ENCODE measurements around the gene CAPN10. TPM values are rescaled to one million over a fixed set of nuclear protein-coding genes. Genes with fewer than 3 reads are reported as not detected.

The CAPN10 gene
- total RNA-seq, 1 donor from 2014 or later, result 61.8 TPM

DNA sequence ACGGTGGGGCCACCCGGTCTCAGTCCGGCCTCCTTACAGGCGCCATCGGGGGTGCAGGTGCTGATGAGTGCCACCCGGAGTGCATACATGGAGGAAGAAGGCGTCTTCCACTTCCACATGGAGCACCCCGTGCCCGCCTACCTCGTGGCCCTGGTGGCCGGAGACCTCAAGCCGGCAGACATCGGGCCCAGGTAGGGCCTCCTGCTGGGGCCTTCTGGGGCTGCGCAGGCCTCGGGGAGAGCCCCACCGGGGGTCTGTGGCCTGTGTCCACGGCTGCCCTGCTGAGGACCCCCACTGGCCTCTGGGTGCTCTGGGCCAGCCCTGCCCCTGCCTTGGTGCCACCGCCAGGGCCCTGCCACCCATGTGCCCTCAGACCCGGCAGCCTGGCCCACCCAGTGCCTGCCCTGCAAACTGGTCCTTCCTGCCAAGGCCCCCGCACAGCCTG lies 13.4 kb upstream of the CAPN10 start:
- no peak overlapping the region for H3K4me3 Mint-ChIP-seq
- POLR2A ChIA-PET, result no interaction called here
- peaks cover 35% of the 10 kb centered on the region for H3K36me3 Mint-ChIP-seq (ENCODE audit: low read depth)
- intact Hi-C loops (cut with micrococcal nuclease), result no loop called here
- TF ChIP-seq, protein P1, sequence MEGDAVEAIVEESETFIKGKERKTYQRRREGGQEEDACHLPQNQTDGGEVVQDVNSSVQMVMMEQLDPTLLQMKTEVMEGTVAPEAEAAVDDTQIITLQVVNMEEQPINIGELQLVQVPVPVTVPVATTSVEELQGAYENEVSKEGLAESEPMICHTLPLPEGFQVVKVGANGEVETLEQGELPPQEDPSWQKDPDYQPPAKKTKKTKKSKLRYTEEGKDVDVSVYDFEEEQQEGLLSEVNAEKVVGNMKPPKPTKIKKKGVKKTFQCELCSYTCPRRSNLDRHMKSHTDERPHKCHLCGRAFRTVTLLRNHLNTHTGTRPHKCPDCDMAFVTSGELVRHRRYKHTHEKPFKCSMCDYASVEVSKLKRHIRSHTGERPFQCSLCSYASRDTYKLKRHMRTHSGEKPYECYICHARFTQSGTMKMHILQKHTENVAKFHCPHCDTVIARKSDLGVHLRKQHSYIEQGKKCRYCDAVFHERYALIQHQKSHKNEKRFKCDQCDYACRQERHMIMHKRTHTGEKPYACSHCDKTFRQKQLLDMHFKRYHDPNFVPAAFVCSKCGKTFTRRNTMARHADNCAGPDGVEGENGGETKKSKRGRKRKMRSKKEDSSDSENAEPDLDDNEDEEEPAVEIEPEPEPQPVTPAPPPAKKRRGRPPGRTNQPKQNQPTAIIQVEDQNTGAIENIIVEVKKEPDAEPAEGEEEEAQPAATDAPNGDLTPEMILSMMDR (IDR thresholded peaks at IDR 0.05), result no peak
- no peaks in the 10 kb centered on the region for H3K9me3 Mint-ChIP-seq
- H3K27me3 Mint-ChIP-seq, result no peaks in the 10 kb centered on the region
- DNase-seq (no peak), ATAC-seq (ENCODE audit: low read depth) (no peak)
- CTCF ChIA-PET, result no interaction called here
- H3K27ac Mint-ChIP-seq, result no peak overlapping the region
- H3K4me1 Mint-ChIP-seq, result peaks cover 23% of the 10 kb centered on the region

- ATAC-seq (ENCODE audit: low read depth), result no peak
- no peak for DNase-seq
- POLR2A ChIA-PET, result interaction anchor here (1.5 kb wide), 1 partner anchor 11 kb away, joined by 3 read pairs; no protein-coding TSS in a partner anchor
- H3K4me3 Mint-ChIP-seq, result no peak overlapping the region
- H3K27me3 Mint-ChIP-seq, result no peaks in the 10 kb centered on the region
- no peaks in the 10 kb centered on the region for H3K9me3 Mint-ChIP-seq
- CTCF ChIA-PET, result no interaction called here
- intact Hi-C loops (cut with micrococcal nuclease), result no loop called here
- H3K36me3 Mint-ChIP-seq (ENCODE audit: low read depth), result peaks cover 38% of the 10 kb centered on the region
- peaks cover 23% of the 10 kb centered on the region for H3K4me1 Mint-ChIP-seq
- TF ChIP-seq, protein P1 (IDR thresholded peaks at IDR 0.05), result no peak
- H3K27ac Mint-ChIP-seq, result no peak overlapping the region
These were observed 12.8 kb upstream of the CAPN10 start for GRCh38 chr2:240573516-240574385.

- Mint-ChIP-seq H3K27ac (no peak overlapping the region), H3K4me3 (no peak overlapping the region), H3K9me3 (no peaks in the 10 kb centered on the region), H3K36me3 (ENCODE audit: low read depth) (peaks cover 38% of the 10 kb centered on the region), H3K4me1 (peaks cover 26% of the 10 kb centered on the region), H3K27me3 (no peaks in the 10 kb centered on the region)
- CTCF ChIA-PET, result no interaction called here
- no peak for DNase-seq
- POLR2A ChIA-PET, result interaction anchor here (0.5 to 1.5 kb wide), 2 partner anchors 10 to 11 kb away, joined by 3 read pairs; no protein-coding TSS in a partner anchor
- no peak for ATAC-seq (ENCODE audit: low read depth)
- TF ChIP-seq, protein P1 (IDR thresholded peaks at IDR 0.05), result no peak
- intact Hi-C loops (cut with micrococcal nuclease), result no loop called here
These were observed 12.0 kb upstream of the CAPN10 start for GRCh38 chr2:240574386-240575100.

DNA sequence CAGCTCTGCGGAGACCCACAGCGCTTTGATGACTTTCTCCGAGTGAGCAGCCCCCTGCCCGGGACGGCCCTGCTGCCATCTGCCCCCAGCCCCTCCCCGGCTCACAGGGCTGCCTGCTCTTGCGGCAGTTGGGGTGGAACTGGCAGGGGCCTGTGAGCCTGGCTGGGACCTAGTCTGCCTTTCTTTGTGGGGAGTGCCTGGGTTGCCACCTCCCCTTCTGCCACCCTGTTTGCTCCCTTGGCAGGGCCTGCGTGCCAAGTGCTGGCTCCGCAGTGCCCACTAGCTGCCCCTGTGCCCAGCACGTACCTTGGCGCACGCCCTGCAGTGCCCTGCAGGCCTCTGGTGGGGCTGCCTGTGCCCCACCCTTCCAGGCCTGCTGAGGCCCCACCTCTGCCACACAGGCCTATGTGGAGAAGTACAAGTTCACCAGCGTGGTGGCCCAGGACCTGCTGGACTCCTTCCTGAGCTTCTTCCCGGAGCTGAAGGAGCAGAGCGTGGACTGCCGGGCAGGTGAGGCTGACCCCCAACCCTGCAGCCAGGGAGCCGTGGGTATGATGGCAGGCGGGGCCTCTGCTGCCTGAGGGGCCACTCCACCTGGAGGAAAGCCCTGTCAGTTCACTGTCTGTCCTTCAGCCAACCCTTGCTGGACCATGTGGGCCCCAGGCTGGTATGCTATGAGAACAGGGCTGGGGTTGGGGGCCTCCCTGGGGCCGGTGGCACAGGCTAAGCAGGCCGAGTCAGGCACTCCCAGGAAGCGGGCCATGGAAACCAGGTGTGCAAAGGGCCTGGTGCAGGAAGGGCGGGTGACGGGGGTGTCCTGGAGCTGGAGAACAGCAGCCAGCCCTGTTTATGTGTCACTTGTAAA lies 11.2 kb upstream of the CAPN10 start:
- Mint-ChIP-seq H3K4me3 (no peak overlapping the region), H3K36me3 (ENCODE audit: low read depth) (peaks cover 44% of the 10 kb centered on the region), H3K4me1 (peaks cover 26% of the 10 kb centered on the region), H3K9me3 (no peaks in the 10 kb centered on the region), H3K27me3 (no peaks in the 10 kb centered on the region), H3K27ac (no peak overlapping the region)
- ATAC-seq (ENCODE audit: low read depth), result no peak
- TF ChIP-seq, protein P1 (IDR thresholded peaks at IDR 0.05), result no peak
- intact Hi-C loops (cut with micrococcal nuclease), result no loop called here
- DNase-seq, result no peak
- CTCF ChIA-PET, result no interaction called here
- POLR2A ChIA-PET, result interaction anchor here (0.5 to 1.5 kb wide), 2 partner anchors 9 to 10 kb away, joined by 3 read pairs; no protein-coding TSS in a partner anchor

Measured in activated B cell treated with CpG ODN at 0.5 μM for 24 hours (primary cell).